Esophagus squamous epithelium (tissue), 5 donors: ENCODE measurements around the gene RAB20. TPM values are rescaled to one million over a fixed set of nuclear protein-coding genes. Genes with fewer than 3 reads are reported as not detected.

Experiments
- DNase-seq: peaks from one replicate; lab custom pipeline; 2025; lab: John Stamatoyannopoulos, UW
- H3K27ac ChIP-seq, 4 donors: fragments of 200-600 bp; sonication (generic); one replicate each; pipeline ENCODE4 v1.5.1; 2016 to 2019; ENCODE audit warnings: mild to moderate bottlenecking in 1 of 4
- H3K27me3 ChIP-seq, 4 donors: fragments of 200-600 bp; sonication (generic); 1 replicate in 3 of 4; 2 replicates in 1 of 4; pipeline versions ENCODE4 v1.5.1 to v1.6.0; 2017 to 2021; ENCODE audit warnings: antibody characterized with exemption in 1 of 4
- H3K36me3 ChIP-seq, 3 donors: fragments of 200-600 bp; sonication (generic); one replicate each; pipeline ENCODE4 v1.5.1; 2016 to 2019
- H3K4me1 ChIP-seq, 3 donors: fragments of 200-600 bp; sonication (generic); one replicate each; pipeline ENCODE4 v1.5.1; 2017 to 2019
- H3K4me3 ChIP-seq, 4 donors: fragments of 200-600 bp; sonication (generic); 1 replicate in 3 of 4; 2 replicates in 1 of 4; pipeline ENCODE4 v1.5.1; 2016 to 2019; ENCODE audit warnings: mild to moderate bottlenecking in 2 of 4, moderate library complexity in 1 of 4
- H3K9me3 ChIP-seq, 3 donors: fragments of 200-600 bp; sonication (generic); one replicate each; pipeline ENCODE4 v1.5.1; 2016 to 2019
- CTCF ChIP-seq, 6 experiments: fragments of 450-650 bp in 4 of 6; fragments of 200-600 bp in 2 of 6; sonication (generic) in 2 of 6; IDR thresholded peaks; one replicate each; pipeline ENCODE4 v1.5.1; 2016 to 2019; ENCODE audit warnings: antibody characterized with exemption in 6 of 6, mild to moderate bottlenecking in 4 of 6, moderate library complexity in 4 of 6
- POLR2A ChIP-seq, 4 donors: fragments of 450-650 bp; IDR thresholded peaks; one replicate each; pipeline ENCODE4 v1.6.1; 2017; ENCODE audit warnings: antibody characterized with exemption in 4 of 4, mild to moderate bottlenecking in 4 of 4, moderate library complexity in 3 of 4
- WGBS, 2 donors: methylation state at CpG; one replicate each; pipeline ENCODE4 v1.1.5; 2018; 5-methylcytosine and 5-hydroxymethylcytosine counted together
- intact Hi-C: fragments of 100-400 bp; cut with DNase I; formaldehyde crosslinking; loops from one replicate; pipeline ENCODE4 v1.15.0; 2022
- total RNA-seq, 4 donors: library from RNA; depleted of rRNA; stranded (reverse); fragments of >200 nt; gene quantifications; one replicate each; pipeline ENCODE4 v1.1.0, GENCODE V29; 2016
- donor health status: DM: yes; HTN: yes; CAD: no.

RAB20 gene
- total RNA-seq, 4 donors from 2014 or later: 1.3 to 7.2 (median 4.3) TPM

DNA sequence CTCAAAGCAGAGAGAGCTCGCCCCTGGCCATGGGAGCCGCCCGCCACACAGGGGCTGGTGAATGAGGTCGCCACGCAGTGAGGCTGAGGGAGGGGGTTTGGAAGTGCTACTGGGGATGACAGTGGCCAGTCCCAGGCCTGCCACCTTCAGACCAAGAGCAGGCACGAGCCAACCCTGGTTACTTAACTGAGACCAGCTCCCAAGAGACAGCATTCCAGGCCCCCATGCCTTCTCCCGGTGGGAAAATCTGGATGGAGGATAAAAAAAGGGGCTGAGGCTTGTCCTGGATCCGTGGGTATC is 43.3 kb downstream of the RAB20 start:
- H3K4me1 ChIP-seq: peaks cover 0 to 20% (median 0%) of the 10 kb centered on the region in 3 donors
- H3K4me3 ChIP-seq: no peak overlapping the region
- WGBS, 2 donors: 60% methylated on average over 1 of the region's 8 CpGs; no CpG with 5 or more reads in 1 of the 2 donors
- H3K27ac ChIP-seq: no peak overlapping the region
- H3K27me3 ChIP-seq: no peaks in the 10 kb centered on the region
- H3K36me3 ChIP-seq: no peaks in the 10 kb centered on the region
- TF ChIP-seq CTCF (IDR thresholded peaks at IDR 0.05): no peak
- TF ChIP-seq POLR2A (IDR thresholded peaks at IDR 0.05): no peak
- intact Hi-C loops: no loop called here
- H3K9me3 ChIP-seq: no peaks in the 10 kb centered on the region
- DNase-seq: no peak

DNA sequence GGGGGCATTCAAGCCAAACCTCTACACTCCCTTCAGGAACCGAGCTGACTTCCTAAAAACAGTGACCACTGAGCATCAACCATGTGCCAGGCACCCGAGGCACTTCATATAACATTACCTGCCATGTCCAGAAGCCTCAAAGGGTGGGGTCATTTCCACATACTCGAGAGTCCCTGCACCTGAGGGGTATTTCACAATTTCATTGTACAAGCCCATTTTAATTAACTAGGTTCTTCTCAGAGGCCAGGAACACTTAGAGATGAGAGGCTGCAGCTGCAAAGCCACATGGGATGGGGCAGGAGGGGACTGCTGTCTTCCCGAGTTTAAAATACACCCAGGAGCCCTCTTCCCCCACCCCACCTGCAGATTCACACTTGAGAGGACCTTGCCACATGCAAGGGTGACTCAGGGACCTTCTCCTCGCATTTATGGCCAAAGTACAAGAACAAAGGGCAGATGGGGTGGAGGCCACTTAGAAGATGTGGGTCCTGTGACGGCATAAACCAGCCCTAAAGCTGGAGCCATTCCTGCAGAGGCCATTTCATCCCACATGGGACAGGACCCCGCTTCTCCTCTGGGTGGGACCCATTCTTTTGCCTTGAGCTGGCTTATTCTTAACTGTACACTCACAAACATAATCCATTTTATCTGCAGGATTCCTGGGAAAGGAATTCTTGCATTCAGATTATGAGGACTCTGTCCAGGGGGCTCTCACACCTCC is 43.9 kb downstream of the RAB20 start:
- H3K27ac ChIP-seq: no peak overlapping the region
- H3K9me3 ChIP-seq: no peaks in the 10 kb centered on the region
- no peaks in the 10 kb centered on the region for H3K27me3 ChIP-seq
- H3K4me1 ChIP-seq: peaks cover 0 to 20% (median 0%) of the 10 kb centered on the region in 3 donors
- intact Hi-C loops: no loop called here
- DNase-seq: no peak
- WGBS, 2 donors: 47 to 48% methylated on average over 4 to 7 of the region's 7 CpGs
- H3K4me3 ChIP-seq: no peak overlapping the region
- H3K36me3 ChIP-seq: peaks cover 0 to 4% (median 0%) of the 10 kb centered on the region in 3 donors
- TF ChIP-seq CTCF (IDR thresholded peaks at IDR 0.05) (no peak), POLR2A (IDR thresholded peaks at IDR 0.05) (no peak)

DNA sequence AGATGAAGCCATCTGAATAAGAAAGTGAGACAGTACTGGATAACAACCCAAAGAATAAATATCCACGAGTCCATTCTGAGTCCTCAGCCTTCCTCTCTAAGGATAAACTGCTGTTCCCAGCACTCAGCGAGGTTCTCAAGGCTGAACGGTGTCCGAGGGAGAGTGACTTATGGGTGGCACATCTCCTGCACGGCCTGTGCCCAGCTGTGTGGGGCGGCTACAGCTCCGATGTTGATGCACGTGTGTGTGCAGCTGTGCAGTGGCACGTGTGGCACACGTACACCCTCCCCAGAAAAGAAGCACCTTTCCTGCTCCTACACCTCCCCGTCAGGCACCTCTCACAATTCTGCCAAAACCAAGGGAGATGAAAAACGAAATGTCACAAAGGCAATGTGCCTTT is 45.0 kb downstream of the RAB20 start:
- intact Hi-C loops: no loop called here
- Histone ChIP-seq H3K4me1 (peaks cover 0 to 17% (median 0%) of the 10 kb centered on the region in 3 donors), H3K27me3 (no peaks in the 10 kb centered on the region), H3K36me3 (peaks cover 0 to 16% (median 0%) of the 10 kb centered on the region in 3 donors), H3K4me3 (no peak overlapping the region), H3K27ac (no peak overlapping the region), H3K9me3 (no peaks in the 10 kb centered on the region)
- TF ChIP-seq CTCF (IDR thresholded peaks at IDR 0.05): no peak
- no peak for TF ChIP-seq POLR2A (IDR thresholded peaks at IDR 0.05)
- 60 to 79% methylated on average over 8 to 12 of the region's 12 CpGs for WGBS, 2 donors
- DNase-seq: no peak

DNA sequence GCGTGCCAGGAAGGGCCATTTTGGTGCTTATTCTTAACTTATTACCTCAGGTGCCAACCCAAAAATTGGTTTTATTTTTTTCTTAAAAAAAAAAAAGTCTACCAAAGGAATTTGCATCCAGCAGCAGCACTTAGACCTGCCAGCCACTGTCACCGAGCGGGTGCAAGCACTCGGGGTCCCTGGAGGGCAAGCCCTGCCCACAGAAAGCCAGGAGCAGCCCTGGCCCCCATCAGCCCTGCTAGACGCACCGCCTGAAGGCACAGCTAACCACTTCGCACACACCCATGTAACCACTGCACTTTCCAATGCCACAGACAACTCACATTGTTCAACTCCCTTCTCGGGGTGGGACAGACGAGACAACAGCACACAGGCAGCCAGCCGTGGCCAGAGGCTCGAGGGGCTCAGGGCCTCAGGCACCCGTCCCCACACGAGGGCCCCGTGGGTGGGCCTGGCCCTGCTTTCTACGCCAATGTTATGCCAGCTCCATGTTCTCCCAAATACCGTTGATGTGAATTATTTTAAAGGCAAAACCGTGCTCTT is 49.3 kb downstream of the RAB20 start:
- H3K27ac ChIP-seq: no peak overlapping the region

More for the DNA sequence above, 49.3 kb downstream of the RAB20 start:
- H3K27me3 ChIP-seq: no peaks in the 10 kb centered on the region
- DNase-seq: no peak
- H3K36me3 ChIP-seq: peaks cover 0 to 34% (median 0%) of the 10 kb centered on the region in 3 donors
- TF ChIP-seq POLR2A (IDR thresholded peaks at IDR 0.05) (no peak), CTCF (IDR thresholded peaks at IDR 0.05) (no peak)
- WGBS, 2 donors: 81 to 91% methylated on average over 11 to 16 of the region's 17 CpGs
- H3K9me3 ChIP-seq: no peaks in the 10 kb centered on the region
- intact Hi-C loops: no loop called here
- peaks cover 8 to 24% (median 10%) of the 10 kb centered on the region in 3 donors for H3K4me1 ChIP-seq
- no peak overlapping the region for H3K4me3 ChIP-seq
